GM13976 (cell line): ENCODE data around the gene MDM2.
A peak's percentile ranks its signal among the peaks of the same experiment; 100 is the strongest.

Experiments
- DNase-seq: peaks from one replicate; pipeline ENCODE4 v3.0.0; 2012; ENCODE audit warnings: low spot score
- CTCF ChIP-seq: IDR thresholded peaks from 2 replicates; pipeline ENCODE4 v1.5.1; 2012; ENCODE audit warnings: borderline replicate concordance, mild to moderate bottlenecking; ENCODE audit not compliant: insufficient read depth; ENCODE audit errors: extremely low read depth, missing control alignments, control extremely low read depth
- in situ Hi-C: fragments of 300-500 bp; cut with MboI; formaldehyde crosslinking; loops from one replicate; pipeline ENCODE4 v1.12.0; 2022; ENCODE audit warnings: low sequenced_read_pairs, mixed read lengths, inconsistent platforms; ENCODE audit not compliant: unreplicated experiment

MDM2 gene

GRCh38 chr12:68870011-68870410, 62.0 kb downstream of the MDM2 start:
- in situ Hi-C loops: no loop called here
- no peak for DNase-seq
- no peak for TF ChIP-seq CTCF

GRCh38 chr12:68870443-68870842, 62.5 kb downstream of the MDM2 start:
- in situ Hi-C loops: no loop called here
- DNase-seq: no peak
- TF ChIP-seq CTCF: no peak

GRCh38 chr12:68871396-68871795, 63.4 kb downstream of the MDM2 start:
- no peak for DNase-seq
- in situ Hi-C loops: no loop called here
- TF ChIP-seq CTCF: no peak

- in situ Hi-C loops: no loop called here
- TF ChIP-seq CTCF: peak; percentile 14
- peak; percentile 28 for DNase-seq
Observed at GRCh38 chr12:68871921-68872320, 63.9 kb downstream of the MDM2 start.

GRCh38 chr12:68873316-68873715, 65.3 kb downstream of the MDM2 start:
- DNase-seq: no peak
- no peak for TF ChIP-seq CTCF
- in situ Hi-C loops: no loop called here

- DNase-seq: no peak
- no peak for TF ChIP-seq CTCF
- in situ Hi-C loops: no loop called here
Observed at GRCh38 chr12:68876461-68876860, 68.5 kb downstream of the MDM2 start.

GRCh38 chr12:68877583-68877982, 69.6 kb downstream of the MDM2 start:
- in situ Hi-C loops: no loop called here
- TF ChIP-seq CTCF: no peak
- no peak for DNase-seq
